ENCODE results near the gene KRT1.

The KRT1 gene

GRCh38 chr12:52661668-52662067 is 18.5 kb downstream of the KRT1 start:
- Histone ChIP-seq H3K27me3 (no peaks in the 10 kb centered on the region), H3K4me3 (ENCODE audit: low read depth in 1 of 2, low read length in 1 of 2) (no peak overlapping the region), H3K9me3 (no peaks in the 10 kb centered on the region), H3K36me3 (no peaks in the 10 kb centered on the region), H3K4me1 (ENCODE audit: control insufficient read depth in 1 of 2, insufficient read depth in 1 of 2, low read depth in 1 of 2, low read length in 1 of 2) (no peaks in the 10 kb centered on the region), H3K27ac (no peak overlapping the region)
- TF ChIP-seq, protein P1, sequence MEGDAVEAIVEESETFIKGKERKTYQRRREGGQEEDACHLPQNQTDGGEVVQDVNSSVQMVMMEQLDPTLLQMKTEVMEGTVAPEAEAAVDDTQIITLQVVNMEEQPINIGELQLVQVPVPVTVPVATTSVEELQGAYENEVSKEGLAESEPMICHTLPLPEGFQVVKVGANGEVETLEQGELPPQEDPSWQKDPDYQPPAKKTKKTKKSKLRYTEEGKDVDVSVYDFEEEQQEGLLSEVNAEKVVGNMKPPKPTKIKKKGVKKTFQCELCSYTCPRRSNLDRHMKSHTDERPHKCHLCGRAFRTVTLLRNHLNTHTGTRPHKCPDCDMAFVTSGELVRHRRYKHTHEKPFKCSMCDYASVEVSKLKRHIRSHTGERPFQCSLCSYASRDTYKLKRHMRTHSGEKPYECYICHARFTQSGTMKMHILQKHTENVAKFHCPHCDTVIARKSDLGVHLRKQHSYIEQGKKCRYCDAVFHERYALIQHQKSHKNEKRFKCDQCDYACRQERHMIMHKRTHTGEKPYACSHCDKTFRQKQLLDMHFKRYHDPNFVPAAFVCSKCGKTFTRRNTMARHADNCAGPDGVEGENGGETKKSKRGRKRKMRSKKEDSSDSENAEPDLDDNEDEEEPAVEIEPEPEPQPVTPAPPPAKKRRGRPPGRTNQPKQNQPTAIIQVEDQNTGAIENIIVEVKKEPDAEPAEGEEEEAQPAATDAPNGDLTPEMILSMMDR (IDR thresholded peaks at IDR 0.05): no peak

- Histone ChIP-seq H3K36me3 (no peaks in the 10 kb centered on the region), H3K27me3 (no peaks in the 10 kb centered on the region), H3K4me3 (ENCODE audit: low read depth in 1 of 2, low read length in 1 of 2) (no peak overlapping the region), H3K27ac (no peak overlapping the region), H3K9me3 (no peaks in the 10 kb centered on the region), H3K4me1 (ENCODE audit: control insufficient read depth in 1 of 2, insufficient read depth in 1 of 2, low read depth in 1 of 2, low read length in 1 of 2) (no peaks in the 10 kb centered on the region)
- TF ChIP-seq, protein P1 (IDR thresholded peaks at IDR 0.05): no peak
Measured at GRCh38 chr12:52660934-52661499, 19.2 kb downstream of the KRT1 start.

GRCh38 chr12:52659951-52660350 is 20.3 kb downstream of the KRT1 start:
- no peaks in the 10 kb centered on the region for H3K36me3 ChIP-seq
- H3K27ac ChIP-seq: no peak overlapping the region
- no peaks in the 10 kb centered on the region for H3K4me1 ChIP-seq (ENCODE audit: control insufficient read depth in 1 of 2, insufficient read depth in 1 of 2, low read depth in 1 of 2, low read length in 1 of 2)
- no peaks in the 10 kb centered on the region for H3K9me3 ChIP-seq
- H3K27me3 ChIP-seq: no peaks in the 10 kb centered on the region
- no peak overlapping the region for H3K4me3 ChIP-seq (ENCODE audit: low read depth in 1 of 2, low read length in 1 of 2)
- TF ChIP-seq, protein P1 (IDR thresholded peaks at IDR 0.05): no peak

- Histone ChIP-seq H3K27me3 (no peaks in the 10 kb centered on the region), H3K27ac (no peak overlapping the region), H3K4me1 (ENCODE audit: control insufficient read depth in 1 of 2, insufficient read depth in 1 of 2, low read depth in 1 of 2, low read length in 1 of 2) (no peaks in the 10 kb centered on the region), H3K9me3 (no peaks in the 10 kb centered on the region), H3K4me3 (ENCODE audit: low read depth in 1 of 2, low read length in 1 of 2) (no peak overlapping the region), H3K36me3 (no peaks in the 10 kb centered on the region)
- TF ChIP-seq, protein P1 (IDR thresholded peaks at IDR 0.05): no peak
Measured at GRCh38 chr12:52659395-52659794, 20.8 kb downstream of the KRT1 start.

DNA sequence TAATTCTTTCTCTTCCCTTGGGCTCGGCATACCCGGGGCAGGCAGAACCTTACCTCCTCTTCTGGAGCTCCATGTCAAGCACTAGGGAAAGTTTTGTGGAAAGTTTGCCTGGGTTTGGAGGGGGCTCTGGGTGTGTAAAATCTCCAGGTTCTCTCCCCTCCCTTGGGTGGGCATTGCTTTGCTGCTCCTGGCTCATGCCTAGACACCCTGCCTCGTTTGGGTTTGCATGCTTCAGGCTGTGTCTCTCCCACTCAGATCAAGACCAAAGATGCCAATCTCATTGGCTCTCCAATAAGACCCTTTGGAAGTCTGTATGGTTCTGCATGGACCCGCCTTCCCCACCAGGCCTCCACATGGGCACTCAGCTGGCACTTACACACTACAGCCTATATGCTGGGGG is 22.0 kb downstream of the KRT1 start:
- H3K36me3 ChIP-seq: no peaks in the 10 kb centered on the region
- H3K4me1 ChIP-seq (ENCODE audit: control insufficient read depth in 1 of 2, insufficient read depth in 1 of 2, low read depth in 1 of 2, low read length in 1 of 2): no peaks in the 10 kb centered on the region
- TF ChIP-seq, protein P1 (IDR thresholded peaks at IDR 0.05): no peak
- no peaks in the 10 kb centered on the region for H3K27me3 ChIP-seq
- no peak overlapping the region for H3K4me3 ChIP-seq (ENCODE audit: low read depth in 1 of 2, low read length in 1 of 2)
- H3K9me3 ChIP-seq: no peaks in the 10 kb centered on the region
- no peak overlapping the region for H3K27ac ChIP-seq
